Measurements from ENCODE around the gene HTD2. TPM values are rescaled to one million over a fixed set of nuclear protein-coding genes. Genes with fewer than 3 reads are reported as not detected.
"Not testable (repeated sequence)": the region's sequence is repeated elsewhere in the genome, so short reads cannot be mapped to it uniquely, and the experiment has no call there.

Gene HTD2
- total RNA-seq, 1 experiment from 2014 or later: 10.1 TPM

GRCh38 chr3:58337190-58337589, 30.9 kb downstream of the HTD2 start:
- TF ChIP-seq CTCF (IDR thresholded peaks at IDR 0.05; ENCODE audit: unreplicated experiment): no peak
- no TSS peak for BruUV-seq (replicated peaks)
- CTCF ChIA-PET: interaction anchor here (0.8 to 5.1 kb wide), 8 partner anchors 11 to 196 kb away, joined by 3 to 34 read pairs (median 6); partner anchors contain the start of genes HTD2 and RPP14
- H3K27me3 Mint-ChIP-seq (ENCODE audit: insufficient read depth, unreplicated experiment): no peaks in the 10 kb centered on the region
- no peak overlapping the region for H3K4me3 Mint-ChIP-seq (ENCODE audit: unreplicated experiment)
- H3K36me3 Mint-ChIP-seq (ENCODE audit: insufficient read depth, unreplicated experiment): peaks cover 51% of the 10 kb centered on the region
- POLR2A ChIA-PET: interaction anchor here (0.9 to 6.6 kb wide), 4 partner anchors 10 to 67 kb away, joined by 4 to 54 read pairs (median 25); partner anchors contain the start of genes HTD2 and RPP14
- DNase-seq (ENCODE audit: unreplicated experiment): no peak
- no peak overlapping the region for H3K27ac Mint-ChIP-seq (ENCODE audit: low read depth, unreplicated experiment)
- intact Hi-C loops (cut with micrococcal nuclease): no loop called here
- no peaks in the 10 kb centered on the region for H3K9me3 Mint-ChIP-seq (ENCODE audit: unreplicated experiment)
- H3K4me1 Mint-ChIP-seq (ENCODE audit: insufficient read depth, unreplicated experiment): peaks cover 22% of the 10 kb centered on the region

GRCh38 chr3:58339146-58339545, 32.8 kb downstream of the HTD2 start:
- intact Hi-C loops (cut with micrococcal nuclease); H3K27ac Mint-ChIP-seq (ENCODE audit: low read depth, unreplicated experiment); DNase-seq (ENCODE audit: unreplicated experiment); H3K4me3 Mint-ChIP-seq (ENCODE audit: unreplicated experiment); H3K27me3 Mint-ChIP-seq (ENCODE audit: insufficient read depth, unreplicated experiment); H3K9me3 Mint-ChIP-seq (ENCODE audit: unreplicated experiment); BruUV-seq (replicated peaks): not testable (repeated sequence)
- POLR2A ChIA-PET: interaction anchor here (0.7 kb wide), 2 partner anchors 222 to 1867 kb away, joined by 3 read pairs; no protein-coding TSS in a partner anchor
- CTCF ChIA-PET: interaction anchor here (0.7 to 1.1 kb wide), 2 partner anchors 8 to 17 kb away, joined by 3 read pairs; no protein-coding TSS in a partner anchor
- Mint-ChIP-seq H3K36me3 (ENCODE audit: insufficient read depth, unreplicated experiment) (peaks cover 54% of the 10 kb centered on the region), H3K4me1 (ENCODE audit: insufficient read depth, unreplicated experiment) (peaks cover 22% of the 10 kb centered on the region)

DNA sequence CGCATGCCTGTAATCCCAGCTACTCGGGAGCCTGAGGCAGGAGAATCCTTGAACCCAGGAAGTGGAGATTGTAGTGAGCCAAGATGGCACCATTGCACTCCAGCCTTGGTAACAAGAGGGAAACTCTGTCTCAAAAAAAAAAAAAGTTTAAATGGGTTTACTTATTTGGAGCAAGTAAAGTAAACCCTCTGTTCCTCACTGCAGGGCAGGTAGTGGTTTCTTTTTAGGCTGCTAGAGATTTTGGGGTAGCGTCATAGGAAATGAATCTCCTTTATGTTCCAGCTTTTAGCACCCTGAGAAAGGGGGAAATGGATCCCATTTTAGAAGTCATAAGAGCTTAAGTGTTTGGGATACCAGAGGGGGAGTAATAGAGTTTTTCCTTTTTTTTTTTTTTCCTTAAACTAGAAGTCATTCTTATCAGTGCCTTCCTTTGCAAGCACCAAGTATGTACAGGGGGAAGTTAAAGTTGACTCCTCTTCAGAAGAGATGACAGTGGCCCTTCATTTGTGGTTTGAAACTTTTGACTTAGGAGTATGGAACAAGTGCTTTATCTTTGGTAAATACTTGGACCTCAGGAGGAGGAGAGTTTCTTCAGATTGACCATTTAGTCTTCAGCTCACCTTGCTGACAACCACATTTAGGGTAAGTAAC, 34.4 kb downstream of the HTD2 start:
- H3K4me3 Mint-ChIP-seq (ENCODE audit: unreplicated experiment): no peak overlapping the region
- no TSS peak for BruUV-seq (replicated peaks)
- TF ChIP-seq CTCF (IDR thresholded peaks at IDR 0.05; ENCODE audit: unreplicated experiment): no peak
- peaks cover 8% of the 10 kb centered on the region for H3K4me1 Mint-ChIP-seq (ENCODE audit: insufficient read depth, unreplicated experiment)
- DNase-seq (ENCODE audit: unreplicated experiment): no peak
- no peaks in the 10 kb centered on the region for H3K9me3 Mint-ChIP-seq (ENCODE audit: unreplicated experiment)
- intact Hi-C loops (cut with micrococcal nuclease): no loop called here
- H3K36me3 Mint-ChIP-seq (ENCODE audit: insufficient read depth, unreplicated experiment): peaks cover 46% of the 10 kb centered on the region
- ChIA-PET POLR2A (interaction anchor here (0.6 kb wide), 1 partner anchor 40 kb away, joined by 3 read pairs; no protein-coding TSS in a partner anchor), CTCF (interaction anchor here (0.6 to 1.6 kb wide), 4 partner anchors 9 to 221 kb away, joined by 3 to 5 read pairs (median 4); no protein-coding TSS in a partner anchor)
- H3K27ac Mint-ChIP-seq (ENCODE audit: low read depth, unreplicated experiment): no peak overlapping the region
- H3K27me3 Mint-ChIP-seq (ENCODE audit: insufficient read depth, unreplicated experiment): no peaks in the 10 kb centered on the region

GRCh38 chr3:58341376-58341775, 35.1 kb downstream of the HTD2 start:
- Mint-ChIP-seq H3K9me3 (ENCODE audit: unreplicated experiment) (no peaks in the 10 kb centered on the region), H3K27me3 (ENCODE audit: insufficient read depth, unreplicated experiment) (no peaks in the 10 kb centered on the region), H3K4me3 (ENCODE audit: unreplicated experiment) (no peak overlapping the region), H3K36me3 (ENCODE audit: insufficient read depth, unreplicated experiment) (peaks cover 41% of the 10 kb centered on the region), H3K27ac (ENCODE audit: low read depth, unreplicated experiment) (no peak overlapping the region), H3K4me1 (ENCODE audit: insufficient read depth, unreplicated experiment) (peaks cover 3% of the 10 kb centered on the region)
- no TSS peak for BruUV-seq (replicated peaks)
- POLR2A ChIA-PET: interaction anchor here (0.7 kb wide), 1 partner anchor 894 kb away, joined by 3 read pairs; no protein-coding TSS in a partner anchor
- CTCF ChIA-PET: interaction anchor here (0.7 to 1.2 kb wide), 3 partner anchors 12 to 222 kb away, joined by 3 read pairs; no protein-coding TSS in a partner anchor
- intact Hi-C loops (cut with micrococcal nuclease): no loop called here
- no peak for TF ChIP-seq CTCF (IDR thresholded peaks at IDR 0.05; ENCODE audit: unreplicated experiment)
- no peak for DNase-seq (ENCODE audit: unreplicated experiment)
